ENCODE results near the gene AKIP1. TPM values are rescaled to one million over a fixed set of nuclear protein-coding genes. Genes with fewer than 3 reads are reported as not detected.
"Not testable (repeated sequence)": the region's sequence is repeated elsewhere in the genome, so short reads cannot be mapped to it uniquely, and the experiment has no call there.

AKIP1 gene
- polyA plus RNA-seq, 1 experiment, result 39.4 TPM

DNA sequence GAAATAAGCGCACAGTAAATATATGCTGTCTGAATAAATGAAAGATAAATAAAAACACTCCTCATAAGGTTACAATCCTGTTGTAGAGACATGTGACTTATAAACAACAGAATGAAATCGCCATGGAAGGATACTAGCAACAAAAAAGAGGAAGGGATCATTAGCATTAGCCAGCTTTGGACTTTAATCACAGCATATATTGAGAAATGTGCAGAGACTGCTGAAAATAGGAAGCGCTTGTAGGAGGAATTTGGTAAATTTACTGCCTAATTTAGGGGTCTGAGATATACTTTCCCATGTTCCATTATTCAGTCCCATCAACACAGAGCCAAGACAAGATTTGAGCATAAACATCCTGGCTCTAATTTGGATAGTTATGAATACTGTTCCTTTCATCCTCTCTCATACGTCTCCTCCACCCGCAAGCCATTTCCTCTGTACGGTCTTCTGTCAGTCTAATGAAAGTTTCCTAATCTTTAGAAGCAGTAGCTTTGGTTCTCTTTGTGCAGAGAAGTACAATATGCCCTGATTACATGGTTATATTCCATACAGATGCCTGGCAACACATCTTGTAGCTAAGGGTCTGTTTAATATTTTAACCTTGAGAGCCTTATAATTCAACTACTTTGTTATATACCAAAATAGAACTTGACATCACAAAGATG is 37.1 kb upstream of the AKIP1 start:
- TF ChIP-seq, protein P1, sequence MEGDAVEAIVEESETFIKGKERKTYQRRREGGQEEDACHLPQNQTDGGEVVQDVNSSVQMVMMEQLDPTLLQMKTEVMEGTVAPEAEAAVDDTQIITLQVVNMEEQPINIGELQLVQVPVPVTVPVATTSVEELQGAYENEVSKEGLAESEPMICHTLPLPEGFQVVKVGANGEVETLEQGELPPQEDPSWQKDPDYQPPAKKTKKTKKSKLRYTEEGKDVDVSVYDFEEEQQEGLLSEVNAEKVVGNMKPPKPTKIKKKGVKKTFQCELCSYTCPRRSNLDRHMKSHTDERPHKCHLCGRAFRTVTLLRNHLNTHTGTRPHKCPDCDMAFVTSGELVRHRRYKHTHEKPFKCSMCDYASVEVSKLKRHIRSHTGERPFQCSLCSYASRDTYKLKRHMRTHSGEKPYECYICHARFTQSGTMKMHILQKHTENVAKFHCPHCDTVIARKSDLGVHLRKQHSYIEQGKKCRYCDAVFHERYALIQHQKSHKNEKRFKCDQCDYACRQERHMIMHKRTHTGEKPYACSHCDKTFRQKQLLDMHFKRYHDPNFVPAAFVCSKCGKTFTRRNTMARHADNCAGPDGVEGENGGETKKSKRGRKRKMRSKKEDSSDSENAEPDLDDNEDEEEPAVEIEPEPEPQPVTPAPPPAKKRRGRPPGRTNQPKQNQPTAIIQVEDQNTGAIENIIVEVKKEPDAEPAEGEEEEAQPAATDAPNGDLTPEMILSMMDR (IDR thresholded peaks at IDR 0.05; ENCODE audit: insufficient read depth, low read depth, low read length), result no peak
- POLR2A ChIA-PET, result no interaction called here
- Histone ChIP-seq H3K27me3 (ENCODE audit: control insufficient read depth, insufficient read depth, low read length) (no peaks in the 10 kb centered on the region), H3K36me3 (ENCODE audit: control insufficient read depth, insufficient read depth, low read length) (no peaks in the 10 kb centered on the region), H3K4me3 (ENCODE audit: low read depth, low read length) (no peak overlapping the region)
- DNase-seq (ENCODE audit: low read depth), result no peak
- CTCF ChIA-PET, result interaction anchor here (0.7 to 1.3 kb wide), 4 partner anchors 10 to 63 kb away, joined by 3 to 4 read pairs (median 4); a partner anchor contains a TSS

DNA sequence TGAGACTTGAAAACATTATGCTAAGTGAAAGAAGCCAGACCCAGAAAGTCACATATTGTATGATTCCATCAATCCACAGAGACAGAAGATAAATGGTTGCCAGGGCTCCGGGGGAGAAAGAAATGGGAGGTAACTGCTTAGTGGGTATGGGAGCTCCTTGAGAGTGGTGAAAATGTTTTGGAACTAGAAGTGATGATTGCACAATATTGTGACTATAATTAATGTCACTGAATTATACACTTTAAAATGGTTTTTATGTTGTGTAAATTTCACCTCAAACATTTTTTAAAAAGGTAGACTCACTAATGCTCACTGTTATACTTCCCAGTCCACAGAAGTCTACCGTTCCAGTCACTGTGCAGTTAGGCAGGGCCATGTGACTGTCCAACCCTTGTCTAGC is 32.2 kb upstream of the AKIP1 start:
- no peak for DNase-seq (ENCODE audit: low read depth)
- H3K27me3 ChIP-seq (ENCODE audit: control insufficient read depth, insufficient read depth, low read length), result no peaks in the 10 kb centered on the region
- TF ChIP-seq, protein P1 (IDR thresholded peaks at IDR 0.05; ENCODE audit: insufficient read depth, low read depth, low read length), result no peak
- H3K36me3 ChIP-seq (ENCODE audit: control insufficient read depth, insufficient read depth, low read length), result no peaks in the 10 kb centered on the region
- no peak overlapping the region for H3K4me3 ChIP-seq (ENCODE audit: low read depth, low read length)
- ChIA-PET POLR2A (no interaction called here), CTCF (no interaction called here)

DNA sequence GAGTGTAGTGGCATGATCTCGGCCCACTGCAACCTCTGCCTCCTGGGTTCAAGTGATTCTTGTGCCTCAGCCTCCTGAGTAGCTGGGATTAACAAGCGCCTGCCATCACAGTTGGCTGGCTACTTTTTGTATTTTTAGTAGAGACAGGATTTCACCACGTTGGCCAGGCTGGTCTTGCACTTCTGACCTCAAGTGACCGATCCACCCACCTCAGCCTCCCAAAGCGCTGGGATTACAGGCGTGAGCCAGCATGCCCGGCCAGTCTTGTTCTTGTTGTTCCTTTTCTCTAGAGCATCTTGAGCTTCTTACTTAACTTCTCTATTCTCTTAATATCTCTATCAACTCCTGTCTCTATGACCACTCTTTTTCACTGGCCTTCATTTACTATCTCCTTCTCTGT is 29.4 kb upstream of the AKIP1 start:
- H3K4me3 ChIP-seq (ENCODE audit: low read depth, low read length); DNase-seq (ENCODE audit: low read depth); H3K36me3 ChIP-seq (ENCODE audit: control insufficient read depth, insufficient read depth, low read length); CTCF ChIA-PET; H3K27me3 ChIP-seq (ENCODE audit: control insufficient read depth, insufficient read depth, low read length): not testable (repeated sequence)
- POLR2A ChIA-PET, result interaction anchor here (0.7 kb wide), 1 partner anchor 167 kb away, joined by 7 read pairs; no protein-coding TSS in a partner anchor

DNA sequence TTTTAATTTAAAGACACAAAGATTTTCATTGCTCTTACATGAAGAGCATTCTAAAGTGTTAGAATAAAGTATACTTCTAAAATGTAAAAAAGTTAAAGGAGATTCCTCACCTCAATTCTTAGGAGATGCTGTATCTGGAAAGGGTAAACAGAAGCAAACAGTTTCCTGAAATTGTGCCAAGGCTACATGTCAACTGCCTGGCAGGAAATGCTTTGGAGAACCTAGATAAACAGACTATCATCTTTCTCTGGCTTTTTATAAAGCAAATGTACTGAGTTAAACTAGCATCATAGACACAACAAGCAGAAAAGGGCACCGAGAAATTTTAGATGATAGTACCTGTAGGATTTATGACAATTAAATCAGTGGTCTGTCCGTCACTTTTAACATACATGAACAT is 24.7 kb upstream of the AKIP1 start:
- no peaks in the 10 kb centered on the region for H3K36me3 ChIP-seq (ENCODE audit: control insufficient read depth, insufficient read depth, low read length)
- H3K27me3 ChIP-seq (ENCODE audit: control insufficient read depth, insufficient read depth, low read length), result no peaks in the 10 kb centered on the region
- no peak for DNase-seq (ENCODE audit: low read depth)
- POLR2A ChIA-PET, result no interaction called here
- H3K4me3 ChIP-seq (ENCODE audit: low read depth, low read length), result no peak overlapping the region
- TF ChIP-seq, protein P1 (IDR thresholded peaks at IDR 0.05; ENCODE audit: insufficient read depth, low read depth, low read length), result no peak
- CTCF ChIA-PET, result no interaction called here

DNA sequence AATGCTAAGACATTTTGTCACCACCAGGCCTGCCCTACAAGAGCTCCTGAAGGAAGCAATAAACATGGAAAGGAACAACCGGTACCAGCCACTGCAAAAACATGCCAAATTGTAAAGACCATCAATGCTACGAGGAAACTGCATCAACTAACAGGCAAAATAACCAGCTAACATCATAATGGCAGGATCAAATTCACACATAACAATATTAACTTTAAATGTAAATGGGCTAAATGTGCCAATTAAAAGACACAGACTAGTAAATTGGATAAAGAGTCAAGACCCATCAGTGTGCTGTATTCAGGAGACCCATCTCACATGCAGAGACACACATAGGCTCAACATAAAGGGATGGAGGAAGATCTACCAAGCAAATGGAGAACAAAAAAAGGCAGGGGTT is 19.8 kb upstream of the AKIP1 start:
- DNase-seq (ENCODE audit: low read depth); CTCF ChIA-PET; POLR2A ChIA-PET; H3K4me3 ChIP-seq (ENCODE audit: low read depth, low read length); H3K36me3 ChIP-seq (ENCODE audit: control insufficient read depth, insufficient read depth, low read length); H3K27me3 ChIP-seq (ENCODE audit: control insufficient read depth, insufficient read depth, low read length): not testable (repeated sequence)

DNA sequence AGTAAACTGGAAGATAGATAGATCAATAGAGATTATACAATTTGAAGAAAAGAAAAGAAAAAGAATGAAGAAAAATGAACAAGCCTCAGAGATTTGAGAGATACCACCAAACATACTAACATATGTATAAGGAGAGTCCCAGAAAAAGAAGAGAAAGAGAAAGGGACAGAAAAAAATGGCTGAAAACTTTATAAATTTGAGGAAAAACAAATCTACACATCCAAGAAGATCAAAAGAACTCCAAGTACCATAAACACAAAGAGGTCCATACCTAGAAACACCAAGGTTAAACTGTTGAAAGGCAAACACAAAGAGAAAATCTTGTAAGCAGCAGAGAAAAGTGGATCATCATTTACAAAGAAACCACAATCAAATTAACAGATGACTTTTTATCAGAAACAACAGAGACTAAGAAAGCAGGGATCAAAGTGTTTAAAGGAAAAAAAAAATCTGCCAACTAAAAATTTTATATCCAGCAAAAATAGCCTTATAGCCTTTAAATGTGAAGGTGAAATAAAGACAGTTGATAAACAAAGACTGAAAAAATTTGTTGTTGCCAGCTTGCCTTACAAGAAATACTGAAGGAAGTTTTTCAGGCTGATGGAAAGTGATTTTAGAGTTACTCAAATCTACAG is 11.8 kb upstream of the AKIP1 start:
- H3K36me3 ChIP-seq (ENCODE audit: control insufficient read depth, insufficient read depth, low read length), result no peaks in the 10 kb centered on the region
- H3K27me3 ChIP-seq (ENCODE audit: control insufficient read depth, insufficient read depth, low read length), result no peaks in the 10 kb centered on the region
- TF ChIP-seq, protein P1 (IDR thresholded peaks at IDR 0.05; ENCODE audit: insufficient read depth, low read depth, low read length), result no peak
- H3K4me3 ChIP-seq (ENCODE audit: low read depth, low read length), result no peak overlapping the region
- ChIA-PET CTCF (interaction anchor here (0.6 kb wide), 1 partner anchor 85 kb away, joined by 4 read pairs; no protein-coding TSS in a partner anchor), POLR2A (no interaction called here)
- DNase-seq (ENCODE audit: low read depth), result no peak
